K562 (cell line): Measurements from ENCODE around the gene LENEP. TPM values are rescaled to one million over a fixed set of nuclear protein-coding genes. Genes with fewer than 3 reads are reported as not detected.

ENCODE experiments used
- CHD1 ChIP-seq: fragments of 200-600 bp; sonication (generic); IDR thresholded peaks from one replicate; pipeline ENCODE4 v1.6.1; 2012; ENCODE audit warnings: mild to moderate bottlenecking, moderate library complexity, low read length, inconsistent platforms
- FOXK2 ChIP-seq, 2 experiments: fragments of 450-650 bp; IDR thresholded peaks in 1 of 2; conservative IDR thresholded peaks in 1 of 2; 2 replicates each; pipeline ENCODE4 v1.6.1; 2016; ENCODE audit warnings: low read depth in 2 of 2, mild to moderate bottlenecking in 1 of 2
- GABPB2 ChIP-seq: fragments of 250-450 bp; sonication (Bioruptor Pico); conservative IDR thresholded peaks from 2 replicates; pipeline ENCODE4 v1.5.1; 2021; ENCODE audit warnings: mild to moderate bottlenecking
- HDAC6 ChIP-seq: IDR thresholded peaks from 2 replicates; pipeline ENCODE4 v1.6.1; 2012; ENCODE audit warnings: low read depth, mild to moderate bottlenecking, control low read depth, inconsistent platforms, low read length, moderate library complexity
- HNRNPL ChIP-seq: fragments of 200-400 bp; formaldehyde crosslinking; IDR thresholded peaks from 2 replicates; pipeline ENCODE4 v1.6.1; 2017; ENCODE audit warnings: low read depth, mild to moderate bottlenecking, low read length
- KLF10 ChIP-seq: fragments of 250-450 bp; sonication (Bioruptor Pico); IDR thresholded peaks from 2 replicates; pipeline ENCODE4 v1.6.1; 2021; ENCODE audit warnings: matching md5 sums
- MAFF ChIP-seq: IDR thresholded peaks from 2 replicates; pipeline ENCODE4 v1.6.1; 2012; ENCODE audit warnings: low read length, improper control_type of control experiment
- MCM7 ChIP-seq, 2 experiments: fragments of 450-650 bp; IDR thresholded peaks; 2 replicates each; pipeline ENCODE4 v1.6.1; 2016 to 2018
- POLR2B ChIP-seq: fragments of 450-650 bp; IDR thresholded peaks from 2 replicates; pipeline ENCODE4 v1.6.1; 2018; ENCODE audit warnings: low read depth; ENCODE audit not compliant: partially characterized antibody
- SIN3A ChIP-seq, 2 experiments: fragments of 150-350 bp in 1 of 2; IDR thresholded peaks; 2 replicates each; pipeline ENCODE4 v1.6.1; 2011 to 2016; ENCODE audit warnings: borderline replicate concordance in 2 of 2, low read depth in 2 of 2, low read length in 2 of 2, mild to moderate bottlenecking in 2 of 2, moderate library complexity in 2 of 2; ENCODE audit not compliant: control insufficient read depth in 1 of 2
- SMARCB1 ChIP-seq: IDR thresholded peaks from 2 replicates; pipeline ENCODE4 v1.6.1; 2011; ENCODE audit warnings: improper control_type of control experiment, low read depth; ENCODE audit not compliant: insufficient read length
- TCF7L2 ChIP-seq: fragments of 150-350 bp; IDR thresholded peaks from 2 replicates; pipeline ENCODE4 v1.6.1; 2016; ENCODE audit warnings: low read depth, mild to moderate bottlenecking, low read length, moderate library complexity
- TEAD1 ChIP-seq, 2 experiments: fragments of 450-650 bp in 1 of 2; sonication (generic) in 1 of 2; formaldehyde crosslinking; IDR thresholded peaks; 2 replicates each; pipeline versions ENCODE4 v1.4.0 to v1.8.0; 2020 to 2022; ENCODE audit warnings: mild to moderate bottlenecking in 2 of 2, missing genetic modification reagents in 1 of 2
- TOE1 ChIP-seq, 2 experiments: fragments of 450-650 bp in 1 of 2; sonication (generic) in 1 of 2; formaldehyde crosslinking in 1 of 2; IDR thresholded peaks; 2 replicates each; pipeline versions ENCODE4 v1.7.1 to v1.8.0; 2016 to 2022; ENCODE audit warnings: borderline replicate concordance in 2 of 2, mild to moderate bottlenecking in 2 of 2, antibody characterized with exemption in 1 of 2, inconsistent platforms in 1 of 2, low read depth in 1 of 2, missing genetic modification reagents in 1 of 2, moderate library complexity in 1 of 2
- VEZF1 ChIP-seq: fragments of 200-800 bp; sonication (Bioruptor generic); IDR thresholded peaks from 2 replicates; pipeline ENCODE4 v1.6.1; 2017; ENCODE audit warnings: missing genetic modification characterization, missing compliant biosample characterization
- ZNF280B ChIP-seq: fragments of 250-450 bp; sonication (Bioruptor Pico); IDR thresholded peaks from 2 replicates; pipeline ENCODE4 v1.5.1; 2021; ENCODE audit warnings: mild to moderate bottlenecking
- ZSCAN29 ChIP-seq: fragments of 450-650 bp; IDR thresholded peaks from 2 replicates; pipeline ENCODE4 v1.6.1; 2017
- polyA plus RNA-seq, 8 experiments: library from polyadenylated mRNA; depleted of rRNA in 4 of 8; stranded (reverse) in 5 of 8; unstranded in 3 of 8; fragments of >200 nt; fragmentation: Nextera tagmentation in 2 of 8; fragmentation: Illumina TruSeq in 1 of 8; extraction: Ambion mirVana in 2 of 8; extraction: Trizol in 1 of 8; gene quantifications; 2 replicates each; pipeline versions ENCODE4 v1.2.1 to v1.2.3, GENCODE V29; 2011 to 2014; ENCODE audit warnings: inconsistent platforms in 1 of 8, missing spikeins in 1 of 8
- total RNA-seq, 7 experiments: library from RNA; depleted of rRNA in 6 of 7; stranded (reverse); fragments of >200 nt in 6 of 7; fragmentation: Illumina TruSeq in 2 of 7; extraction: Trizol in 2 of 7; gene quantifications; 2 replicates each; pipeline versions ENCODE4 v1.2.1 to v1.2.3, GENCODE V29; 2011 to 2021; ENCODE audit warnings: low replicate concordance in 1 of 7
- TF ChIP-seq, protein P1 (sequence below): fragments of 450-650 bp; IDR thresholded peaks from 2 replicates; pipeline ENCODE4 v1.6.1; 2016; ENCODE audit warnings: missing biosample characterization, missing genetic modification characterization
- TF ChIP-seq, protein P2 (sequence below): fragments of 200-400 bp; formaldehyde crosslinking; IDR thresholded peaks from 2 replicates; pipeline ENCODE4 v1.6.1; 2017; ENCODE audit warnings: mild to moderate bottlenecking, low read depth, low read length, moderate library complexity

The LENEP gene
- total and polyA plus RNA-seq, 9 of the 15 experiments (the other 6 are each of a cell fraction or from before 2014, with no cell fraction given) = 0.23 to 0.87 (median 0.67) TPM; not detected in 5

DNA sequence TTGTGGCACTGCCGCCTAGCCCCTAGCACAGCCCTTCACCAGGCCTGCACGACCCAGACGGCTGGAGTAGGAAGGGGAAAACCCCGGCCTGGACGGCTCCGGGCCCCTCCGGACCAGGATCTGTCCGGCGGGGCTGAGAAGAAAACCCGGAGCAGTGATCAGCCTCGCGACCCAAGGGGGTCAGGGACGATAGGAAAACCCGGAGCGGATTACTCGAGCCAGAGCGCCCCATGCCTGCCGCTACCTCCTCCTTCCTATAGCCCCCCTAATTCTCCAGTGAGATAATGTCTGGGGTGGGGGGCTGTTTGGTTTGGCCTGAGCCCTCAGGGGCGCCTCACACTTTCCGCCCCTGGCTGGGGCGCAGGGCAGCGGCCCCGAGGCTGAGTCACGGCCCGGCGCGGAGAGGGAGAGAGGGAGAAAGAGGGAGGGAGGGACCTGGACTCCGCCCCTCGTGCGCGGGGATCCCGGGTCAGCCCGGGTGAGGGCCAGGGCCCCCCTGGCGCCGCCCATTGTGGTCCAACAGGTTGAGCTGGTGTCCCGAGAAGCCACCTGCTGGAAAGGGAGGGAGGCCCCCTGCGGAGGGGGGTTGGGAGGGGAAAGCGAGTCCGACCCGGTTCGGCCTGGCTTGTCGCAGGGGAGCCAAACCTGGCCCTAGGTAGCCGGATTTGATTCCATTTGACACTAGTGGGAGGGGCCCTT lies 7.5 kb downstream of the LENEP start (continued):
- peak; percentile 73 for TF ChIP-seq HNRNPL
- TF ChIP-seq, protein P1, sequence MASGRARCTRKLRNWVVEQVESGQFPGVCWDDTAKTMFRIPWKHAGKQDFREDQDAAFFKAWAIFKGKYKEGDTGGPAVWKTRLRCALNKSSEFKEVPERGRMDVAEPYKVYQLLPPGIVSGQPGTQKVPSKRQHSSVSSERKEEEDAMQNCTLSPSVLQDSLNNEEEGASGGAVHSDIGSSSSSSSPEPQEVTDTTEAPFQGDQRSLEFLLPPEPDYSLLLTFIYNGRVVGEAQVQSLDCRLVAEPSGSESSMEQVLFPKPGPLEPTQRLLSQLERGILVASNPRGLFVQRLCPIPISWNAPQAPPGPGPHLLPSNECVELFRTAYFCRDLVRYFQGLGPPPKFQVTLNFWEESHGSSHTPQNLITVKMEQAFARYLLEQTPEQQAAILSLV (tag) = peak; percentile 27; the same call in 1 of the 2 replicates
- peak in 1 of 2 experiments; percentile 71; a peak in 1 of 4 replicates for TF ChIP-seq FOXK2 (conservative IDR thresholded peaks at IDR 0.05 in 1 of 2, IDR thresholded peaks at IDR 0.05 in 1 of 2; ENCODE audit: low read depth in 2 of 2)
- TF ChIP-seq GABPB2 (CRISPR knock-in tag) = no peak
- peak; percentile 16; the same call in 1 of the 2 replicates for TF ChIP-seq MAFF
- no peak for TF ChIP-seq SMARCB1
- TF ChIP-seq HDAC6 = 0 out of 2 replicates have a peak, but pooled peaks have one; percentile 17
- TF ChIP-seq ZNF280B (CRISPR knock-in tag) = no peak
- no peak for TF ChIP-seq TCF7L2
- TF ChIP-seq, protein P2, sequence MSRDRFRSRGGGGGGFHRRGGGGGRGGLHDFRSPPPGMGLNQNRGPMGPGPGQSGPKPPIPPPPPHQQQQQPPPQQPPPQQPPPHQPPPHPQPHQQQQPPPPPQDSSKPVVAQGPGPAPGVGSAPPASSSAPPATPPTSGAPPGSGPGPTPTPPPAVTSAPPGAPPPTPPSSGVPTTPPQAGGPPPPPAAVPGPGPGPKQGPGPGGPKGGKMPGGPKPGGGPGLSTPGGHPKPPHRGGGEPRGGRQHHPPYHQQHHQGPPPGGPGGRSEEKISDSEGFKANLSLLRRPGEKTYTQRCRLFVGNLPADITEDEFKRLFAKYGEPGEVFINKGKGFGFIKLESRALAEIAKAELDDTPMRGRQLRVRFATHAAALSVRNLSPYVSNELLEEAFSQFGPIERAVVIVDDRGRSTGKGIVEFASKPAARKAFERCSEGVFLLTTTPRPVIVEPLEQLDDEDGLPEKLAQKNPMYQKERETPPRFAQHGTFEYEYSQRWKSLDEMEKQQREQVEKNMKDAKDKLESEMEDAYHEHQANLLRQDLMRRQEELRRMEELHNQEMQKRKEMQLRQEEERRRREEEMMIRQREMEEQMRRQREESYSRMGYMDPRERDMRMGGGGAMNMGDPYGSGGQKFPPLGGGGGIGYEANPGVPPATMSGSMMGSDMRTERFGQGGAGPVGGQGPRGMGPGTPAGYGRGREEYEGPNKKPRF = no peak
- peak in 1 of 2 experiments; percentile 75; a peak in 2 of 4 replicates for TF ChIP-seq SIN3A (IDR thresholded peaks at IDR 0.05; ENCODE audit: borderline replicate concordance in 2 of 2, control insufficient read depth in 1 of 2, low read depth in 2 of 2, low read length in 2 of 2)
- TF ChIP-seq VEZF1 (CRISPR knock-in tag) = peak; percentile 87
- no peak for TF ChIP-seq MCM7 (IDR thresholded peaks at IDR 0.05)
- TF ChIP-seq ZSCAN29 = peak; percentile 93
- peak; percentile 86 for TF ChIP-seq POLR2B
- TF ChIP-seq TOE1 (IDR thresholded peaks at IDR 0.05; ENCODE audit: borderline replicate concordance) = peak; percentile 98
- TF ChIP-seq TOE1 (CRISPR knock-in tag; IDR thresholded peaks at IDR 0.05; ENCODE audit: borderline replicate concordance, low read depth) = 0 out of 2 replicates have a peak, but pooled peaks have one; percentile 25
- no peak for TF ChIP-seq CHD1
- TF ChIP-seq KLF10 = no peak
- TF ChIP-seq TEAD1 (CRISPR knock-in tag; IDR thresholded peaks at IDR 0.05) = peak in 1 of 2 experiments; percentile 64; a peak in 1 of 4 replicates
